CD14-positive monocyte (primary cell): ENCODE data around the gene TFEB. TPM values are rescaled to one million over a fixed set of nuclear protein-coding genes. Genes with fewer than 3 reads are reported as not detected.

ENCODE experiments used
- DNase-seq, 3 donors: peaks; one replicate each; pipeline ENCODE4 v3.0.0-alpha.2; 2011 to 2022
- H2AFZ ChIP-seq: 2 replicates; pipeline ENCODE4 v1.6.0; 2012; ENCODE audit warnings: mild to moderate bottlenecking, low read depth, low read length, inconsistent platforms; ENCODE audit not compliant: insufficient read depth, poor library complexity, severe bottlenecking
- H3K27ac ChIP-seq, 2 donors: 1 replicate in 1 of 2; 2 replicates in 1 of 2; pipeline ENCODE4 v1.5.1; 2012 to 2013; ENCODE audit warnings: low read length in 2 of 2, control low read depth in 1 of 2, inconsistent platforms in 1 of 2, low read depth in 1 of 2, mild to moderate bottlenecking in 1 of 2
- H3K27me3 ChIP-seq, 2 donors: one replicate each; pipeline versions ENCODE4 v1.6.0 to v1.6.1; 2011 to 2013; ENCODE audit warnings: low read length in 2 of 2; ENCODE audit not compliant: control insufficient read depth in 2 of 2, insufficient read depth in 2 of 2
- H3K36me3 ChIP-seq, 2 donors: replicated peaks in 1 of 2; 1 replicate in 1 of 2; 2 replicates in 1 of 2; pipeline versions ENCODE4 v1.5.1 to v1.6.1; 2012 to 2013; ENCODE audit warnings: low read length in 2 of 2, control low read depth in 1 of 2, inconsistent platforms in 1 of 2, mild to moderate bottlenecking in 1 of 2; ENCODE audit not compliant: insufficient read depth in 2 of 2, control insufficient read depth in 1 of 2
- H3K4me1 ChIP-seq, 2 donors: 1 replicate in 1 of 2; 2 replicates in 1 of 2; pipeline versions ENCODE4 v1.5.1 to v1.6.1; 2012 to 2013; ENCODE audit warnings: low read length in 2 of 2, control low read depth in 1 of 2, inconsistent platforms in 1 of 2, mild to moderate bottlenecking in 1 of 2, moderate library complexity in 1 of 2; ENCODE audit not compliant: insufficient read depth in 2 of 2, control insufficient read depth in 1 of 2
- H3K4me2 ChIP-seq: replicated peaks from 2 replicates; pipeline ENCODE3; 2012; ENCODE audit warnings: low read length, moderate library complexity, mild to moderate bottlenecking; ENCODE audit not compliant: poor library complexity, severe bottlenecking; ENCODE audit errors: extremely low read depth
- H3K4me3 ChIP-seq, 3 experiments: fragments of 200-600 bp in 1 of 3; sonication (generic) in 1 of 3; replicated peaks in 1 of 3; 1 replicate in 2 of 3; 2 replicates in 1 of 3; pipeline ENCODE4 v1.5.1; 2011 to 2013; ENCODE audit warnings: low read length in 3 of 3, mild to moderate bottlenecking in 3 of 3, control low read depth in 2 of 3, low read depth in 2 of 3, inconsistent platforms in 1 of 3, moderate library complexity in 1 of 3
- H3K79me2 ChIP-seq: 2 replicates; pipeline ENCODE4 v1.6.0; 2012; ENCODE audit warnings: mild to moderate bottlenecking, control low read depth, inconsistent platforms, low read length, moderate library complexity; ENCODE audit not compliant: insufficient read depth
- H3K9ac ChIP-seq: 2 replicates; pipeline ENCODE4 v1.6.0; 2017; ENCODE audit warnings: low read length, mild to moderate bottlenecking; ENCODE audit not compliant: insufficient read depth, poor library complexity, severe bottlenecking
- H3K9me3 ChIP-seq, 2 donors: replicated peaks in 1 of 2; 1 replicate in 1 of 2; 2 replicates in 1 of 2; pipeline versions ENCODE4 v1.5.1 to v1.6.1; 2012 to 2013; ENCODE audit warnings: low read length in 2 of 2, control low read depth in 1 of 2; ENCODE audit not compliant: control insufficient read depth in 1 of 2, insufficient read depth in 1 of 2
- H4K20me1 ChIP-seq: 2 replicates; pipeline ENCODE4 v1.6.0; 2012; ENCODE audit warnings: mild to moderate bottlenecking, low read length, control low read depth, moderate library complexity; ENCODE audit not compliant: insufficient read depth
- H3K27ac Mint-ChIP-seq, 7 donors: one replicate each; pipeline ENCODE4 v1.8.0; 2020; ENCODE audit warnings: mild to moderate bottlenecking in 7 of 7, mixed read lengths in 7 of 7, moderate library complexity in 6 of 7, inconsistent platforms in 2 of 7
- H3K27me3 Mint-ChIP-seq, 3 donors: one replicate each; pipeline ENCODE4 v1.8.0; 2021 to 2022; ENCODE audit warnings: low read depth in 3 of 3, mild to moderate bottlenecking in 3 of 3, mixed read lengths in 3 of 3, moderate library complexity in 3 of 3, inconsistent platforms in 1 of 3
- H3K36me3 Mint-ChIP-seq, 2 donors: one replicate each; pipeline ENCODE4 v1.8.0; 2020; ENCODE audit warnings: mixed read lengths in 2 of 2, inconsistent platforms in 1 of 2, mild to moderate bottlenecking in 1 of 2
- H3K4me1 Mint-ChIP-seq: one replicate; pipeline ENCODE4 v1.8.0; 2020; ENCODE audit warnings: mild to moderate bottlenecking, mixed read lengths
- H3K4me3 Mint-ChIP-seq, 2 donors: one replicate each; pipeline ENCODE4 v1.8.0; 2020; ENCODE audit warnings: mild to moderate bottlenecking in 2 of 2, mixed read lengths in 2 of 2, moderate library complexity in 1 of 2
- H3K9me3 Mint-ChIP-seq, 7 donors: one replicate each; pipeline ENCODE4 v1.8.0; 2020 to 2022; ENCODE audit warnings: mixed read lengths in 7 of 7, mild to moderate bottlenecking in 6 of 7, moderate library complexity in 6 of 7, inconsistent platforms in 2 of 7
- WGBS: methylation state at CpG from one replicate; pipeline ENCODE4 v1.1.5; 2013; ENCODE audit warnings: missing lambda C conversion rate; ENCODE audit not compliant: insufficient coverage; 5-methylcytosine and 5-hydroxymethylcytosine counted together
- intact Hi-C, 2 donors: fragments of 100-400 bp; cut with micrococcal nuclease; formaldehyde crosslinking; loops; one replicate each; pipeline versions ENCODE4 v1.15.0 to v1.15.1; 2023
- polyA plus RNA-seq, 3 donors: library from polyadenylated mRNA; depleted of rRNA in 1 of 3; unstranded in 2 of 3; stranded (reverse) in 1 of 3; fragments of 300-500 nt in 2 of 3; fragments of >200 nt in 1 of 3; fragmentation: Illumina TruSeq in 2 of 3; gene quantifications; 1 replicate in 2 of 3; 2 replicates in 1 of 3; pipeline ENCODE4 v1.2.3, GENCODE V29; 2012 to 2021
- TF ChIP-seq, protein P1 (sequence below): fragments of 200-600 bp; IDR thresholded peaks from one replicate; pipeline ENCODE4 v1.8.0; 2022; ENCODE audit warnings: antibody characterized with exemption, mild to moderate bottlenecking

The TFEB gene
- polyA plus RNA-seq, 3 donors = 42.6 to 60.0 (median 55.0) TPM

DNA sequence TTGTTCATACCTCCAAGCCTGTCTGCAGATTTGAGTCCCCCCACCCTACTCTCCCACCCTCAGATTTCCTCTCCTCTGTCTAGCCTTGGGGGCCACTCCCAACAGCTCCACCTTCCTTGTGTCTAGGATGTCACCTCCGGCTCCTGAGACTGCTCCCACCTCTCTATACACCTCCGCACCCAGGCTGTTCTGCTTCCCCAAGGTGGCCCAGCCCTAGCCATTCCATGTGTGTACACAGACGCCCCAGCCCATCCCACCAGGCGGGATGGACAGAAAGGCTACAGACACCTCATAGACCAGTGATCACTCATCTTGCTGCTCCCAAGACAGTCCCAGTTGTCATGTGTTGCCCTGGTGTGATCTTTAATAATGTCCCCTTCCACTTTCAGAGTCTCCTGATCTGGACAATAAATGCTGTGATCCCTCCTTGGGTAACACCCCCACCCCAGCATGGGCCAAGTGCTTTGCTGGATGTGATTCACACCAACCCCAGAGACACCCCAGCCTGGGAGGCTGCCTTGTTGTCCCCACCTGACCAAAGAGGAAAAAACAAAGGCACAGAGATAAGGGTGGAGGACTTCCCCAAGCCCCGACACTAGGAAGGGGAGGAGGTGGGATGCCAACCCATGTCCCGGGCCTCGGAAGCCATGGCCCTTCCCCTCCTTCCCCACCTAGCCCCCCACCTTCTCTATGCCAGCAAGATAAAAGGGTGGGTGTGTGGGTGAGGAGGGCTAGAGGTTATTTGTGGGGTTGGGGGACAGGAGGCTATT is 61.0 kb downstream of the TFEB start:
- peaks cover 0 to 5% of the 10 kb centered on the region in 2 donors for H3K4me1 ChIP-seq
- TF ChIP-seq, protein P1, sequence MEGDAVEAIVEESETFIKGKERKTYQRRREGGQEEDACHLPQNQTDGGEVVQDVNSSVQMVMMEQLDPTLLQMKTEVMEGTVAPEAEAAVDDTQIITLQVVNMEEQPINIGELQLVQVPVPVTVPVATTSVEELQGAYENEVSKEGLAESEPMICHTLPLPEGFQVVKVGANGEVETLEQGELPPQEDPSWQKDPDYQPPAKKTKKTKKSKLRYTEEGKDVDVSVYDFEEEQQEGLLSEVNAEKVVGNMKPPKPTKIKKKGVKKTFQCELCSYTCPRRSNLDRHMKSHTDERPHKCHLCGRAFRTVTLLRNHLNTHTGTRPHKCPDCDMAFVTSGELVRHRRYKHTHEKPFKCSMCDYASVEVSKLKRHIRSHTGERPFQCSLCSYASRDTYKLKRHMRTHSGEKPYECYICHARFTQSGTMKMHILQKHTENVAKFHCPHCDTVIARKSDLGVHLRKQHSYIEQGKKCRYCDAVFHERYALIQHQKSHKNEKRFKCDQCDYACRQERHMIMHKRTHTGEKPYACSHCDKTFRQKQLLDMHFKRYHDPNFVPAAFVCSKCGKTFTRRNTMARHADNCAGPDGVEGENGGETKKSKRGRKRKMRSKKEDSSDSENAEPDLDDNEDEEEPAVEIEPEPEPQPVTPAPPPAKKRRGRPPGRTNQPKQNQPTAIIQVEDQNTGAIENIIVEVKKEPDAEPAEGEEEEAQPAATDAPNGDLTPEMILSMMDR = no peak
- no peak overlapping the region for H3K27ac ChIP-seq
- Mint-ChIP-seq H3K4me3 (no peak overlapping the region), H3K9me3 (peaks cover 0 to 3% (median 0%) of the 10 kb centered on the region in 7 donors), H3K27ac (peak overlapping the region in 1 of 7 donors; percentile 33), H3K36me3 (no peaks in the 10 kb centered on the region), H3K4me1 (peaks cover 10% of the 10 kb centered on the region), H3K27me3 (peaks cover 5 to 6% (median 5%) of the 10 kb centered on the region in 3 donors)
- no peaks in the 10 kb centered on the region for H3K27me3 ChIP-seq
- no peak overlapping the region for H2AFZ ChIP-seq
- no peaks in the 10 kb centered on the region for H3K36me3 ChIP-seq
- no peaks in the 10 kb centered on the region for H4K20me1 ChIP-seq
- DNase-seq = no peak
- H3K4me2 ChIP-seq = no peak overlapping the region
- no peak overlapping the region for H3K9ac ChIP-seq
- no peak overlapping the region for H3K4me3 ChIP-seq
- no peaks in the 10 kb centered on the region for H3K9me3 ChIP-seq
- WGBS = 94% methylated on average over 4 of the region's 7 CpGs
- H3K79me2 ChIP-seq = no peaks in the 10 kb centered on the region
- intact Hi-C loops = no loop called here

DNA sequence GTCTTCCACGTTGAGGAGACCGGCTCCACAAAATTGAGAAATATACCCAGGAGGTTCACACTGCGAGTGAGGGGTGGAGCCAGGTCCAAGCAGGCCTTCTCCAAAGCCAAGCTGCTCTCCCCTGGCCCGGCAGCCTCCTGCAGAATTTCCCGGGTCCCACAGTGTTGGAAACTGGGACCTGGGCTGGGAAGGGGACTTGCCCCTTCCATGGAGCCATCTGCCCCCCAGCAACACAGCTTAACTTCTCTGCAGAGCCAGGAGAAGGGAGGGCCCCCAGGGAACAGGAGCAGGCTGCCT is 61.8 kb downstream of the TFEB start:
- H3K4me3 Mint-ChIP-seq = no peak overlapping the region
- peaks cover 10% of the 10 kb centered on the region for H3K4me1 Mint-ChIP-seq

More for the DNA sequence above, 61.8 kb downstream of the TFEB start:
- Mint-ChIP-seq H3K27me3 (peaks cover 5 to 6% (median 5%) of the 10 kb centered on the region in 3 donors), H3K36me3 (no peaks in the 10 kb centered on the region), H3K27ac (no peak overlapping the region), H3K9me3 (peaks cover 0 to 5% (median under 1%) of the 10 kb centered on the region in 7 donors)
- H3K79me2 ChIP-seq = no peaks in the 10 kb centered on the region
- TF ChIP-seq, protein P1 = no peak
- no peaks in the 10 kb centered on the region for H3K36me3 ChIP-seq
- no peaks in the 10 kb centered on the region for H4K20me1 ChIP-seq
- intact Hi-C loops = no loop called here
- H3K27me3 ChIP-seq = no peaks in the 10 kb centered on the region
- peaks cover 0 to 5% of the 10 kb centered on the region in 2 donors for H3K4me1 ChIP-seq
- no peak overlapping the region for H3K27ac ChIP-seq
- WGBS = 91% methylated on average over 5 of the region's 5 CpGs
- no peak overlapping the region for H3K4me3 ChIP-seq
- no peak overlapping the region for H2AFZ ChIP-seq
- DNase-seq = no peak
- no peak overlapping the region for H3K4me2 ChIP-seq
- no peaks in the 10 kb centered on the region for H3K9me3 ChIP-seq
- H3K9ac ChIP-seq = no peak overlapping the region
